WTC11 (cell line): ENCODE data around the gene PIP4K2C.

ENCODE experiments used
- FOXJ3 ChIP-seq: sonication (generic); formaldehyde crosslinking; IDR thresholded peaks from 2 replicates; pipeline ENCODE4 v1.9.0; 2021; ENCODE audit warnings: missing genetic modification reagents, mild to moderate bottlenecking, borderline replicate concordance
- FOXP1 ChIP-seq: sonication (generic); formaldehyde crosslinking; IDR thresholded peaks from 2 replicates; pipeline ENCODE4 v1.8.0; 2022; ENCODE audit warnings: missing genetic modification reagents, mild to moderate bottlenecking, moderate library complexity, borderline replicate concordance
- JUN ChIP-seq: sonication (generic); formaldehyde crosslinking; IDR thresholded peaks from 2 replicates; pipeline ENCODE4 v1.8.0; 2023; ENCODE audit warnings: mild to moderate bottlenecking, missing genetic modification reagents
- KAT7 ChIP-seq: sonication (generic); formaldehyde crosslinking; IDR thresholded peaks from 2 replicates; pipeline ENCODE4 v1.8.1; 2023; ENCODE audit warnings: missing genetic modification reagents, mild to moderate bottlenecking, borderline replicate concordance
- MYBL2 ChIP-seq: sonication (generic); formaldehyde crosslinking; IDR thresholded peaks from 2 replicates; pipeline ENCODE4 v1.8.1; 2023; ENCODE audit warnings: mild to moderate bottlenecking, moderate library complexity, missing genetic modification reagents
- SP1 ChIP-seq: sonication (generic); formaldehyde crosslinking; conservative IDR thresholded peaks from 2 replicates; pipeline ENCODE4 v1.8.1; 2022; ENCODE audit warnings: missing genetic modification reagents
- ZNF121 ChIP-seq: sonication (generic); formaldehyde crosslinking; IDR thresholded peaks from 2 replicates; pipeline ENCODE4 v1.8.0; 2023; ENCODE audit warnings: missing genetic modification reagents
- TF ChIP-seq, protein P1 (sequence below): sonication (generic); formaldehyde crosslinking; IDR thresholded peaks from 2 replicates; pipeline ENCODE4 v1.8.1; 2022; ENCODE audit warnings: low read depth, missing genetic modification reagents, borderline replicate concordance
- TF ChIP-seq, protein P2 (sequence below): fragments of 200-600 bp; IDR thresholded peaks from 2 replicates; pipeline ENCODE4 v1.8.0; 2022; ENCODE audit warnings: antibody characterized with exemption
- TF ChIP-seq, protein P3 (sequence below): sonication (generic); formaldehyde crosslinking; IDR thresholded peaks from 2 replicates; pipeline ENCODE4 v1.8.0; 2022; ENCODE audit warnings: mild to moderate bottlenecking, missing genetic modification reagents
- TF ChIP-seq, protein P4 (sequence below): sonication (generic); formaldehyde crosslinking; IDR thresholded peaks from 2 replicates; pipeline ENCODE4 v1.8.1; 2022; ENCODE audit warnings: missing genetic modification reagents, borderline replicate concordance
- TF ChIP-seq, protein P5 (sequence below): sonication (generic); formaldehyde crosslinking; conservative IDR thresholded peaks from 2 replicates; pipeline ENCODE4 v1.8.1; 2022; ENCODE audit warnings: mild to moderate bottlenecking, missing genetic modification reagents
- TF ChIP-seq, protein P6 (sequence below): sonication (generic); formaldehyde crosslinking; IDR thresholded peaks from 2 replicates; pipeline ENCODE4 v1.8.0; 2022; ENCODE audit warnings: mild to moderate bottlenecking, missing genetic modification reagents

DNA sequence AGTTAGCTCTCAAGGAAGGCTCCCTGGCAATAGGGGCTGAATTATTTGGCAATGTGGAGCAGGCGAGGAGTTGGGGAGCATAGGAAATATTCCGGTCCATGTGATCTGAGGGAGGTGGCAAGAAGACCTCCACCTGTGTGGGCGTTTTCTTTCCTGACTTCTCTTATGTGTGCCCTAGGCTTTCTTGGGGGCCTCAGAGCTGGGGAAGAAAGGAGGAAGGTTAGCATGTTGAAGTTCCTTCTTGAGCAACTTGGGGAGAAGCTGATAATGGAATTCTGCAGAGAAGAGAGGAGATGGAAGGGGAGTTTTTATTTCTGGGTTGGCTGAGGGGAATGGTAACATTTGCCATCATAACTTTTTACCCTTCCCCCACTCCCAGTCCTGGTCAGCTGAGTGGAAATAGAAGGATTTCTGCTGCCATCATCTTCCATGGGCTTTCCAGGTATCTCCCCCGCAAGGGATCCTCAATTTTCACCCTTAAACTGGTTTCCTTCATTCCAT is 14.9 kb downstream of the PIP4K2C start:
- TF ChIP-seq MYBL2 (CRISPR knock-in tag) (no peak), FOXJ3 (no peak), JUN (CRISPR knock-in tag) (no peak), ZNF121 (CRISPR knock-in tag) (no peak), KAT7 (CRISPR knock-in tag) (no peak), FOXP1 (CRISPR knock-in tag) (no peak), SP1 (CRISPR knock-in tag) (no peak)
- TF ChIP-seq, protein P1, sequence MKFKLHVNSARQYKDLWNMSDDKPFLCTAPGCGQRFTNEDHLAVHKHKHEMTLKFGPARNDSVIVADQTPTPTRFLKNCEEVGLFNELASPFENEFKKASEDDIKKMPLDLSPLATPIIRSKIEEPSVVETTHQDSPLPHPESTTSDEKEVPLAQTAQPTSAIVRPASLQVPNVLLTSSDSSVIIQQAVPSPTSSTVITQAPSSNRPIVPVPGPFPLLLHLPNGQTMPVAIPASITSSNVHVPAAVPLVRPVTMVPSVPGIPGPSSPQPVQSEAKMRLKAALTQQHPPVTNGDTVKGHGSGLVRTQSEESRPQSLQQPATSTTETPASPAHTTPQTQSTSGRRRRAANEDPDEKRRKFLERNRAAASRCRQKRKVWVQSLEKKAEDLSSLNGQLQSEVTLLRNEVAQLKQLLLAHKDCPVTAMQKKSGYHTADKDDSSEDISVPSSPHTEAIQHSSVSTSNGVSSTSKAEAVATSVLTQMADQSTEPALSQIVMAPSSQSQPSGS (CRISPR knock-in tag), result no peak
- TF ChIP-seq, protein P2, sequence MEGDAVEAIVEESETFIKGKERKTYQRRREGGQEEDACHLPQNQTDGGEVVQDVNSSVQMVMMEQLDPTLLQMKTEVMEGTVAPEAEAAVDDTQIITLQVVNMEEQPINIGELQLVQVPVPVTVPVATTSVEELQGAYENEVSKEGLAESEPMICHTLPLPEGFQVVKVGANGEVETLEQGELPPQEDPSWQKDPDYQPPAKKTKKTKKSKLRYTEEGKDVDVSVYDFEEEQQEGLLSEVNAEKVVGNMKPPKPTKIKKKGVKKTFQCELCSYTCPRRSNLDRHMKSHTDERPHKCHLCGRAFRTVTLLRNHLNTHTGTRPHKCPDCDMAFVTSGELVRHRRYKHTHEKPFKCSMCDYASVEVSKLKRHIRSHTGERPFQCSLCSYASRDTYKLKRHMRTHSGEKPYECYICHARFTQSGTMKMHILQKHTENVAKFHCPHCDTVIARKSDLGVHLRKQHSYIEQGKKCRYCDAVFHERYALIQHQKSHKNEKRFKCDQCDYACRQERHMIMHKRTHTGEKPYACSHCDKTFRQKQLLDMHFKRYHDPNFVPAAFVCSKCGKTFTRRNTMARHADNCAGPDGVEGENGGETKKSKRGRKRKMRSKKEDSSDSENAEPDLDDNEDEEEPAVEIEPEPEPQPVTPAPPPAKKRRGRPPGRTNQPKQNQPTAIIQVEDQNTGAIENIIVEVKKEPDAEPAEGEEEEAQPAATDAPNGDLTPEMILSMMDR, result no peak
- TF ChIP-seq, protein P3, sequence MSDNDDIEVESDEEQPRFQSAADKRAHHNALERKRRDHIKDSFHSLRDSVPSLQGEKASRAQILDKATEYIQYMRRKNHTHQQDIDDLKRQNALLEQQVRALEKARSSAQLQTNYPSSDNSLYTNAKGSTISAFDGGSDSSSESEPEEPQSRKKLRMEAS (CRISPR knock-in tag), result no peak
- TF ChIP-seq, protein P4, sequence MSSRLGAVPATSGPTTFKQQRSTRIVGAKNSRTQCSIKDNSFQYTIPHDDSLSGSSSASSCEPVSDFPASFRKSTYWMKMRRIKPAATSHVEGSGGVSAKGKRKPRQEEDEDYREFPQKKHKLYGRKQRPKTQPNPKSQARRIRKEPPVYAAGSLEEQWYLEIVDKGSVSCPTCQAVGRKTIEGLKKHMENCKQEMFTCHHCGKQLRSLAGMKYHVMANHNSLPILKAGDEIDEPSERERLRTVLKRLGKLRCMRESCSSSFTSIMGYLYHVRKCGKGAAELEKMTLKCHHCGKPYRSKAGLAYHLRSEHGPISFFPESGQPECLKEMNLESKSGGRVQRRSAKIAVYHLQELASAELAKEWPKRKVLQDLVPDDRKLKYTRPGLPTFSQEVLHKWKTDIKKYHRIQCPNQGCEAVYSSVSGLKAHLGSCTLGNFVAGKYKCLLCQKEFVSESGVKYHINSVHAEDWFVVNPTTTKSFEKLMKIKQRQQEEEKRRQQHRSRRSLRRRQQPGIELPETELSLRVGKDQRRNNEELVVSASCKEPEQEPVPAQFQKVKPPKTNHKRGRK, result no peak
- TF ChIP-seq, protein P5, sequence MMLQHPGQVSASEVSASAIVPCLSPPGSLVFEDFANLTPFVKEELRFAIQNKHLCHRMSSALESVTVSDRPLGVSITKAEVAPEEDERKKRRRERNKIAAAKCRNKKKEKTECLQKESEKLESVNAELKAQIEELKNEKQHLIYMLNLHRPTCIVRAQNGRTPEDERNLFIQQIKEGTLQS, result no peak
- TF ChIP-seq, protein P6, sequence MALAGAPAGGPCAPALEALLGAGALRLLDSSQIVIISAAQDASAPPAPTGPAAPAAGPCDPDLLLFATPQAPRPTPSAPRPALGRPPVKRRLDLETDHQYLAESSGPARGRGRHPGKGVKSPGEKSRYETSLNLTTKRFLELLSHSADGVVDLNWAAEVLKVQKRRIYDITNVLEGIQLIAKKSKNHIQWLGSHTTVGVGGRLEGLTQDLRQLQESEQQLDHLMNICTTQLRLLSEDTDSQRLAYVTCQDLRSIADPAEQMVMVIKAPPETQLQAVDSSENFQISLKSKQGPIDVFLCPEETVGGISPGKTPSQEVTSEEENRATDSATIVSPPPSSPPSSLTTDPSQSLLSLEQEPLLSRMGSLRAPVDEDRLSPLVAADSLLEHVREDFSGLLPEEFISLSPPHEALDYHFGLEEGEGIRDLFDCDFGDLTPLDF (CRISPR knock-in tag), result no peak
